ENCODE results near the gene C1orf21.

DNA sequence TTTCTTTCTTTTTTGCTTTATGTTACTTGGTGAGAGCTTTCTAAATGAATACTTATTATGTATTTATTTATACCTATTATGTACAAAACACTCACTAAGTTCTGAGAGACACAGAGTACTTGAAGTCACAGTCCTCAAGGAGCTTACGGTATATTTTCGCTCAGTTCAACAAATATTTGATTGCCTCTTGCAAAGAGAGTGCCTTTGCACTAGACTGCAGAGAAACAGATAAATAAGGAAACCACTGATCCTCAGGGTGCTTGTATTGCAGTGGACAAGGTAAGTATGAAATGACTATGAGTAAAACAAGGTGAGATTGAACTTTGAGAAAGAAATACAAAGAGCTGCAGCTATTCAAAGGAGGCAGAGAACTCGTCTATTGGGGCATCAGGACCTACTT lies 123.3 kb downstream of the C1orf21 start:
- TF ChIP-seq POLR2A (IDR thresholded peaks at IDR 0.05; ENCODE audit: low read length) (no peak), GATA1 (IDR thresholded peaks at IDR 0.05; ENCODE audit: low read depth, low read length) (no peak)
